Skeletal muscle satellite cell (primary cell): ENCODE results near the gene WAC.

ENCODE experiments used
- H3K27me3 ChIP-seq: 2 replicates; pipeline ENCODE4 v1.7.0; 2013; ENCODE audit warnings: low read length; ENCODE audit not compliant: control insufficient read depth, insufficient read depth
- H3K36me3 ChIP-seq: 2 replicates; pipeline ENCODE4 v1.7.0; 2013; ENCODE audit warnings: mild to moderate bottlenecking, control low read depth, low read length; ENCODE audit not compliant: insufficient read depth
- H3K4me1 ChIP-seq: 2 replicates; pipeline ENCODE4 v1.7.0; 2013; ENCODE audit warnings: low read length; ENCODE audit not compliant: control insufficient read depth, insufficient read depth
- H3K4me2 ChIP-seq: 2 replicates; pipeline ENCODE4 v1.7.0; 2013; ENCODE audit warnings: mild to moderate bottlenecking, low read length
- H3K4me3 ChIP-seq: 2 replicates; pipeline ENCODE4 v1.7.0; 2013; ENCODE audit warnings: low read length
- H3K9ac ChIP-seq: 2 replicates; pipeline ENCODE4 v1.7.0; 2013; ENCODE audit warnings: mild to moderate bottlenecking, low read depth, low read length, moderate library complexity
- H3K9me3 ChIP-seq: replicated peaks from 2 replicates; pipeline ENCODE4 v1.7.0; 2013; ENCODE audit warnings: mild to moderate bottlenecking, control low read depth, low read length

Gene WAC

DNA sequence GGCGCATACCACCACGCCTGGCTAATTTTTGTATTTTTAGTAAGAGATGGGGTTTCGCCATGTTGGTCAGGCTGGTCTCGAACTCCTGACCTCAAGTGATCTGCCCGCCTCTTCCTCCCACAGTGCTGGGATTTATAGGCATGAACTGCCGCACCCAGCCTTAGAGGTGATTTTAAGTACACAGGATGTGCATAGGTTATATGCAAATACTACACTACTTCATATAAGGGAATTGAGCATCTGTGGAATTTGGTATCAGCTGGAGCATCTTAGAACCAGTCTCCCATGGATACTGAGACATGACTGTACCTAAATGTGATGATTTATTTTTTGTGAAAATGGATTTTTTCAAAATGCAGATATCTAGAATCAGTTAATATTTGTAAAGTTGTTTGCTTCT lies 21.1 kb downstream of the WAC start:
- Histone ChIP-seq H3K4me3 (no peak overlapping the region), H3K4me2 (no peak overlapping the region), H3K9me3 (no peaks in the 10 kb centered on the region), H3K27me3 (no peaks in the 10 kb centered on the region), H3K9ac (no peak overlapping the region), H3K36me3 (peaks cover 65% of the 10 kb centered on the region), H3K4me1 (no peaks in the 10 kb centered on the region)

DNA sequence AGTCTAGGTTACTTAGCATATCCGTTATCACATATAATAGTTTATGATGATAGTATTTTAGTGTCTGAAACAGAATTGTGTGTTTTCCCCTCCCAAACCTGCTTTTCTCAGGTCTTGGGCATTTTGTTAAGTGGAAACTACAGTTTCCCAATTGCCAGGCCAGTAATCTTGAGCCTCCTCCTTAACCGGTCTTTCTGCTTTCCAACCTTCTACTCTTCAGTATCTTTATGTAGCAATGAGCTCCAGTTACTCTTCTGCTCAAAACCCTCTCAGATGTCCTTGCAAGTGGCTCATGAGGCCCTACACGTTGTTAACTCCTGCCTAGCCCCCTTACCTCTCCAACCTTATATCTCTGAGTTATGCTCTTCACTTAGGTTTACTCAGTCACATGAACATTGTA lies 22.0 kb downstream of the WAC start:
- no peaks in the 10 kb centered on the region for H3K9me3 ChIP-seq
- H3K4me3 ChIP-seq, result no peak overlapping the region
- no peaks in the 10 kb centered on the region for H3K27me3 ChIP-seq
- peaks cover 63% of the 10 kb centered on the region for H3K36me3 ChIP-seq
- no peaks in the 10 kb centered on the region for H3K4me1 ChIP-seq
- H3K9ac ChIP-seq, result no peak overlapping the region
- no peak overlapping the region for H3K4me2 ChIP-seq

DNA sequence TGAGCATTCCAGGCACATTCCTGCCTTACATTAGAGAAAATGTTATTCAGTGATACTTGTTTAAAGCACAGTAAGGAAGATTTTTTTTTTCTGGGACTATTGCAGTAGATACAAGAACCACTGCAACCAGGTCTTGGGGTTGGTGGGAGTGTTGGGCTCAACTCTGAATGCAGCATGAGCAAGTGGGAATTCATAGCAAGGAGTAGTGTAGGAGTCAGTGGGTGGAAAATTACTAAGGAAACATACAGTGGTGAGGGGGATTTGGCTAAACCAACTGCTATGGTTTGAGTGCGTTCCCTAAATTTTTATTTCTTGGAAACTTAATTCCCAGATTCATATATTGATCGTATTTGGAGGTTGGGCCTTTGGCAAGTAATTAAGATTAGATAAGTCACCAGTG lies 22.4 kb downstream of the WAC start:
- Histone ChIP-seq H3K4me1 (no peaks in the 10 kb centered on the region), H3K4me3 (no peak overlapping the region), H3K9me3 (no peaks in the 10 kb centered on the region), H3K36me3 (peaks cover 58% of the 10 kb centered on the region), H3K9ac (no peak overlapping the region), H3K4me2 (no peak overlapping the region), H3K27me3 (no peaks in the 10 kb centered on the region)

DNA sequence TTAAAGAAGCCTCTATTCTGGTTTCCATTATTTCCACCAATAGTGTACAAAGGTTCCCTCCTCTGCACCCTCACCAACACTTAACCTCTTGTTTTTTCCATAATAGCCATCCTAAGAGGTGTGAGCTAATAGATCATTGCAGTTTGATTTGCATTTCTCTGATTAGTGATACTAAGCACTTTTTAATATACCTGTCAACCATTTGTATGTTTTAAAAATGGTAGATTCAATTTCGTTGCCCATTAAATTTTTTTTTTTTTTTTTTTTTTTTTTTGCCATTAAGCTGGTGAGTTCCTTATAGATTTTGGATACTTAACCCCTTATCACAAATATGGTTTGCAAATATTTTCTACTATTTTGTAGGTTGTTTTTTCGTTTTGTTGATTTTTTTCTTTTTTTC lies 23.2 kb downstream of the WAC start:
- no peak overlapping the region for H3K4me2 ChIP-seq
- H3K4me3 ChIP-seq, result no peak overlapping the region
- no peaks in the 10 kb centered on the region for H3K9me3 ChIP-seq
- no peaks in the 10 kb centered on the region for H3K27me3 ChIP-seq
- H3K4me1 ChIP-seq, result no peaks in the 10 kb centered on the region
- H3K36me3 ChIP-seq, result peaks cover 58% of the 10 kb centered on the region
- H3K9ac ChIP-seq, result no peak overlapping the region

DNA sequence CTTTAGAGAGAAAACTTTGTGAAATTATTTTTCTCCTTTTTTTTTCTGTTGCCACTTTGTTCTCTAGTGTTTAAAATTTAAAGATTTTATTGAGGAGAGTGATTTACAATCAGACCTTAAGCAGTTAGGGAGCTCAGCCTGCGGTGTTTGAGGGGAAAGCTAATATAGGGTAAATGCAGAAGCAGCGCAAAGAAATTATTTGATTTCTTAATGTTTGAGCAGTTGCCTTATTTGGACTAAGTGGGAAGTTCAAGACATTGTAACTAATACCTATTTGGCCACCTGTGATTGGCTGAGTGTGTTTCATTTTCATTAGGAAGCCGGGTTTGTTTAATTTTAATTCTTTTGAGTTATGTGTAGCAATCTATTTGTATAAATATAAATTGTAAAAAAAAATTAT lies 25.3 kb downstream of the WAC start:
- Histone ChIP-seq H3K4me1 (peaks cover 8% of the 10 kb centered on the region), H3K4me2 (no peak overlapping the region), H3K9me3 (no peaks in the 10 kb centered on the region), H3K27me3 (no peaks in the 10 kb centered on the region), H3K9ac (no peak overlapping the region), H3K4me3 (no peak overlapping the region), H3K36me3 (peaks cover 66% of the 10 kb centered on the region)

DNA sequence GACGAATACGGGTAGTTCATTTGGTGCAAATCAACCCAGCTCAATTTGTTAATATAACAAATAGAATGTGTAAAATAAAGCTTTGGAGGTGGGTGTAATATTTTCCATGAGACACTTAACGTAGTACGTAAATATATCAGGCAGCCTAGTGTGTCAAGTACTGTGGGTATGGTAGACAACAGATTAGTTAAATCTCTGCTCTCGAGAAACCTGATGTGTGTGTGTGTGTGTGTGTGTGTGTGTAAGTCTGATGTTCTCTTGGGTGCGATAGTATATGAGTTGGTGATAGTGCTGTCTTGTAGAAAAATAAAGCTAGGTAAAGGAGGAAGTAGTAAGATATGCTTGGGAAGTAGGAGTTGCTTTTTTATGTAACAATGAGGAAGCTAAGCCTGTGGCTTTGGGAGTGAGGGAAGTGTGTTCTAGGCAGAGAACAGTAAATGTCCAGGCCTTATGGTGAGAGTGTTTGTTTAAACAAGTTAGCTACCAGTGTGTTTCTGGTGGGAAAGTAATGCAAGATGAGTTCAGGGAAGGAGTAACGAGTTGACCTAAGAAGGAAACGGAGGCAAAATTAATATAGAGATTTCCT lies 26.1 kb downstream of the WAC start:
- H3K36me3 ChIP-seq, result peaks cover 63% of the 10 kb centered on the region

DNA sequence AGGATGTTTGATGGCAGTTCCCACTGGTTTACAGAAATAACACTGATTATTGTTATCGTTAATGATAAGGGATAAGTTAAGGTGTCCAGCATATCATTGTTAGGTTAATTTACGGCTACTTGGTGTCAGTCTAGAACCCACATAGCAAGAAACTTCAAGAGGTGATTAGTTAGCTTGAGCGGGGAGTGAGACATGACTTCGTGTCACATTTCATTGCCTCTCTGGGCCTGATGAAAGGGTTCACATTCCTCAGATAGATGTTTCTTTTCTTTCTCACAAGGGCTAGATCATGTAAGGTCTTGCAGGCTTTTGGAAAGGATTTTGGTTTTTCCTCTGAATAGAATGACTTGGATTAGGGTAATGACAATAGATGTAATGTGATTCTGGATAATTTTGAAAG lies 26.7 kb downstream of the WAC start:
- H3K9ac ChIP-seq, result no peak overlapping the region
- H3K9me3 ChIP-seq, result no peaks in the 10 kb centered on the region
- H3K4me1 ChIP-seq, result peaks cover 8% of the 10 kb centered on the region
- H3K27me3 ChIP-seq, result no peaks in the 10 kb centered on the region
- no peak overlapping the region for H3K4me2 ChIP-seq
- peaks cover 63% of the 10 kb centered on the region for H3K36me3 ChIP-seq
- no peak overlapping the region for H3K4me3 ChIP-seq

More for the DNA sequence above, 26.1 kb downstream of the WAC start:
- no peak overlapping the region for H3K4me2 ChIP-seq
- H3K27me3 ChIP-seq, result no peaks in the 10 kb centered on the region
- no peaks in the 10 kb centered on the region for H3K9me3 ChIP-seq
- peaks cover 8% of the 10 kb centered on the region for H3K4me1 ChIP-seq
- no peak overlapping the region for H3K4me3 ChIP-seq
- no peak overlapping the region for H3K9ac ChIP-seq

DNA sequence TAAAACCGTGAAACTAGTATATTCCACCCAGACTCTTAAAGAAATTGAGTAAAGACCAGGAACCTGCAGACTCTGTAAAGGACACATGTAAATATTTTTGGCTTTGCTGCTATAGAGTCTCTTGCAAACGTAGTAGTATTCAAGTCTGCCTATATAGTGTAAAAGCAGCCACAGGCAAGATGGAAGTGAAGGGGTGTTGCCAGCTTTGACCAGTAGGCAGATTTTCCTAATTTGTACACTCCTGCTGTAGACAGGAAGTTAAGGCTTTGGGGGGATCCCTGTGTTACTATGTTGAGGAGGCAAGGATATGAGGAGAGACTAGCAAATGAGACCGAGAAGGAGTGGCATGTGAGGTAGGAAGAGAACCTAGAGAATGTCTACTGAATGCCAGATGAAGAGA lies 27.7 kb downstream of the WAC start:
- H3K9me3 ChIP-seq, result no peaks in the 10 kb centered on the region
- peaks cover 63% of the 10 kb centered on the region for H3K36me3 ChIP-seq
- no peak overlapping the region for H3K9ac ChIP-seq
- no peak overlapping the region for H3K4me3 ChIP-seq
- no peak overlapping the region for H3K4me2 ChIP-seq
- H3K4me1 ChIP-seq, result peaks cover 8% of the 10 kb centered on the region
- no peaks in the 10 kb centered on the region for H3K27me3 ChIP-seq

DNA sequence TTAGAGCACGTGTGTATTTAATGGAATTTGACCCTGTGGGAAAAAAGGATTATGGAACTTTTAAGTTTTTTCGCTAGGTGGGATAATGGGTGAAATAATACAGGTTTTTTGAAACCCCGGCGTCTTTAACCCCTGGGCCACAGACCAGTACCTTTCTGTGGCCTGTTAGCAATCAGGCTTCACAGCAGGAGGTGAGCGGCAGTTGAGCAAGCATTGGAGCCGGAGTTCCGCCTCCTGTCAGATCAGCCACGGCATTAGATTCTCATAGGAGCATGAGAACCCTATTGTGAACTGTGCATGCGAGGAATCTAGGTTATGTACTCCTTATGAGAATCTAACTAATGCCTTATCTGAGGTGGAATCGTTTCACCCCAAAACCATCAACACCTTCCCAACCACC lies 28.6 kb downstream of the WAC start:
- Histone ChIP-seq H3K9me3 (no peaks in the 10 kb centered on the region), H3K9ac (no peak overlapping the region), H3K4me3 (no peak overlapping the region), H3K4me2 (no peak overlapping the region), H3K36me3 (peaks cover 60% of the 10 kb centered on the region), H3K4me1 (peaks cover 8% of the 10 kb centered on the region), H3K27me3 (no peaks in the 10 kb centered on the region)

DNA sequence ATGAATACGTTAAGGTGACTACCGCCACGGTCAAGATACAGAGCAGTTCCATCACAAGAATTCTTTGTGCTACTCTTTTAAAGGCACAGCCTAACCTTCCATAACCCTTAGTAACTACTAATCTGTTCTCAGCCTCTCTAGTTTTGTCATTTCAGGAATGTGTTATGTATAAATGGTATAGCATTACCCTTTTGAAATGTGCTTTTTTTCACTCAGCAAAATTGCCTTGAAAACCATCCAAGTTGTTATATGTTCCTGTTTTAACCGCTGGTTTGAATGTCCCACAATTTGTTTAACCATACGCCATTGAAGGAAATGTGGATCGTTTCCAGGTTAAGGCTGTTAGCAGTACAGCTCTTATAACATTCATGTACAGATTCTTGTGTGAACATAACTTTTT lies 32.0 kb downstream of the WAC start:
- Histone ChIP-seq H3K4me1 (peaks cover 16% of the 10 kb centered on the region), H3K36me3 (peaks cover 48% of the 10 kb centered on the region), H3K4me2 (no peak overlapping the region), H3K4me3 (no peak overlapping the region), H3K9me3 (no peaks in the 10 kb centered on the region), H3K9ac (no peak overlapping the region), H3K27me3 (no peaks in the 10 kb centered on the region)

DNA sequence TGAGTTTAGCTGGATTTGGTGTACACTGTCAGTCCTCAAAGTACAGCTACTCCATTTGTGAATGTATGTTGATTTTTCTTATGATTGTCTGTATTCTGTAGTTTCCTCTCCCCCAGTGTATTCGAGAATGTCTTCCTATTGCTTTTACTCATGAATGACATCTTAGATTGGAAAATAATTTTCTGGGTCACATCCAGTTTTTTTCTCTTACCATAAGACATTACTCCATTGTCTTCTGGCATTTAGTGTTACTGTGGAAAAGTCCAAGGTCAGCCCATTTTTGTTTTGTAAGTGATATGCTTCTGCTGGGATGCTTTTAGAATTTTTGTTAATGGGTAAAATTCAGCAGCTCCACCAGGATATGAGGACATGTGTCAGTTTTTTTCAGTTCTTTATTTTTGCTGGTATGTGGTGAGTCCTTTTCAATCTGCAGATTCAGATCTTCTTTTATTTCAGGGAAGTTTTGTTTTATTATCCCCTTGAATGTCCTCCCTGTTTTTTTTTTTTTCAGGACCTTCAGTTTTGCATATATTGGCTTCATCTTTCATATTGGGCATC lies 33.6 kb downstream of the WAC start:
- Histone ChIP-seq H3K9ac (no peak overlapping the region), H3K9me3 (no peaks in the 10 kb centered on the region), H3K27me3 (no peaks in the 10 kb centered on the region), H3K4me2 (no peak overlapping the region), H3K4me1 (peaks cover 21% of the 10 kb centered on the region), H3K36me3 (peaks cover 43% of the 10 kb centered on the region), H3K4me3 (no peak overlapping the region)

DNA sequence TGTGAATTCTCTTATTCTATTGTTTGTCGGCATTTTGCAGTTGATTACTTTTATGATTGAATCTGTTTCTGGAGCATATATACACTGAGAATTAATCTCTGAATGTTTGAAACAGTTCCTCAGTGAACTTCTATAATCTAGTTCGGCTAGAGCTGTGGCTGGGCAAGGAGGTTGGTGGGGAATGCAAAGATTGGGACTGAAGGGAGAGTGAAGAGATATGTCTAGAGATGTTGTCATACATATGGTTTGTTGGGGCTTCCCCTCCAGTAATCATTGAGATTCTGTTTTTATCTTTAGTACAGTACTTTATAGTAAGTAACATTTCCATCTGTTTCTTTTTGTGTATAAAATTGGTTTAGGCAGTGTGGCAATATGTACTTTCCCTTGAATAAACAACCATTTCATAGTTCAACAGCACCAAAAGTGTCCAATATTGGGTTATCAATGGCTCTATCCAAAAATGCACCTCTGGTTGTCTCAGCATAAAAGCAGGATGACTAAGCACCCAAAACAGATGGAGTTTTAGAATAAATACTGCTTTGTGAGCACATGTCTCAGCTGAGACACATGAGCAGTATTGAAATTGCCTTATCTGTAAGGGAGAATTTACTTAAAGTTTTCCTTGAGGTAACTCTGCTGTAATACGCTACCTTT lies 36.7 kb downstream of the WAC start:
- H3K36me3 ChIP-seq, result peaks cover 26% of the 10 kb centered on the region
- peaks cover 17% of the 10 kb centered on the region for H3K4me1 ChIP-seq

More for the DNA sequence above, 36.7 kb downstream of the WAC start:
- no peaks in the 10 kb centered on the region for H3K9me3 ChIP-seq
- no peaks in the 10 kb centered on the region for H3K27me3 ChIP-seq
- H3K4me2 ChIP-seq, result no peak overlapping the region
- no peak overlapping the region for H3K4me3 ChIP-seq
- no peak overlapping the region for H3K9ac ChIP-seq
